CD8-positive, alpha-beta memory T cell (primary cell): Measurements from ENCODE around the gene WNT11. TPM values are rescaled to one million over a fixed set of nuclear protein-coding genes. Genes with fewer than 3 reads are reported as not detected.

Source experiments
- CTCF ChIA-PET: fragments of 350-600 bp; sonication (Branson Sonifier 250); formaldehyde crosslinking; loops from one replicate; lab custom pipeline; 2021; ENCODE audit warnings: antibody characterized with exemption; lab: Charles Lee
- POLR2A ChIA-PET: fragments of 350-600 bp; sonication (Branson Sonifier 250); formaldehyde crosslinking; loops from one replicate; lab custom pipeline; 2021; ENCODE audit warnings: antibody characterized with exemption; lab: Charles Lee
- DNase-seq, 5 donors: peaks; one replicate each; pipeline versions ENCODE4 v3.0.0 to v3.0.0-alpha.2; 2020 to 2022; ENCODE audit warnings: mixed read lengths in 1 of 5
- H3K27ac ChIP-seq: one replicate; pipeline ENCODE4 v1.7.0; 2013; ENCODE audit warnings: low read depth, mild to moderate bottlenecking, low read length, moderate library complexity
- H3K27me3 ChIP-seq: 2 replicates; pipeline ENCODE4 v1.7.0; 2013; ENCODE audit warnings: low read length, mild to moderate bottlenecking; ENCODE audit not compliant: insufficient read depth, poor library complexity, severe bottlenecking
- H3K36me3 ChIP-seq: 2 replicates; pipeline ENCODE4 v1.7.0; 2013; ENCODE audit warnings: mild to moderate bottlenecking, low read length, moderate library complexity; ENCODE audit not compliant: insufficient read depth
- H3K4me1 ChIP-seq: 2 replicates; pipeline ENCODE4 v1.7.0; 2013; ENCODE audit warnings: mild to moderate bottlenecking, low read length, moderate library complexity; ENCODE audit not compliant: insufficient read depth
- H3K4me3 ChIP-seq: 2 replicates; pipeline ENCODE4 v1.7.0; 2013; ENCODE audit warnings: mild to moderate bottlenecking, low read length
- H3K9me3 ChIP-seq: 2 replicates; pipeline ENCODE4 v1.7.0; 2013; ENCODE audit warnings: mild to moderate bottlenecking, low read length
- H3K27ac Mint-ChIP-seq, 8 donors: one replicate each; pipeline ENCODE4 v1.8.0; 2020 to 2021; ENCODE audit warnings: mixed read lengths in 8 of 8, mild to moderate bottlenecking in 6 of 8, inconsistent platforms in 3 of 8, moderate library complexity in 3 of 8
- H3K27me3 Mint-ChIP-seq, 2 donors: one replicate each; pipeline ENCODE4 v1.8.0; 2020 to 2021; ENCODE audit warnings: mixed read lengths in 2 of 2, mild to moderate bottlenecking in 1 of 2, moderate library complexity in 1 of 2
- H3K36me3 Mint-ChIP-seq, 3 donors: one replicate each; pipeline ENCODE4 v1.8.0; 2020 to 2021; ENCODE audit warnings: mixed read lengths in 3 of 3, inconsistent platforms in 1 of 3, mild to moderate bottlenecking in 1 of 3
- H3K4me1 Mint-ChIP-seq, 3 donors: one replicate each; pipeline ENCODE4 v1.8.0; 2020 to 2021; ENCODE audit warnings: mixed read lengths in 3 of 3, inconsistent platforms in 1 of 3, mild to moderate bottlenecking in 1 of 3
- H3K4me3 Mint-ChIP-seq, 7 donors: one replicate each; pipeline ENCODE4 v1.8.0; 2020 to 2021; ENCODE audit warnings: mixed read lengths in 7 of 7, mild to moderate bottlenecking in 6 of 7, moderate library complexity in 4 of 7, inconsistent platforms in 2 of 7
- H3K9me3 Mint-ChIP-seq, 5 donors: one replicate each; pipeline ENCODE4 v1.8.0; 2020 to 2022; ENCODE audit warnings: mixed read lengths in 5 of 5, mild to moderate bottlenecking in 3 of 5, moderate library complexity in 2 of 5, inconsistent platforms in 1 of 5
- polyA plus RNA-seq: library from polyadenylated mRNA; unstranded; fragments of 300-500 nt; fragmentation: Illumina TruSeq; gene quantifications from one replicate; pipeline ENCODE4 v1.2.3, GENCODE V29; 2021
- total RNA-seq, 2 experiments: library from RNA; stranded (reverse); gene quantifications; one replicate each; pipeline ENCODE4 v1.2.3, GENCODE V29; 2021

WNT11 gene
- under 1 TPM in 1 of 2 experiments, not detected in 1; 0.28 TPM for total RNA-seq
- 1.2 TPM for polyA plus RNA-seq

- peaks cover 23% of the 10 kb centered on the region for H3K4me1 ChIP-seq
- peak within 1 kb of the TSS; percentile 94 for H3K4me3 ChIP-seq
- peak; percentile 11 to 60 (median 32) for DNase-seq
- ChIA-PET CTCF (interaction anchor here (0.6 to 8.9 kb wide), 22 partner anchors 9 to 515 kb away, joined by 3 to 303 read pairs (median 12); partner anchors contain the start of gene EMSY), POLR2A (interaction anchor here (4.7 kb wide), 1 partner anchor 28 kb away, joined by 39 read pairs; no protein-coding TSS in a partner anchor)
- no peaks in the 10 kb centered on the region for H3K9me3 ChIP-seq
- Mint-ChIP-seq H3K27ac (peak within 1 kb of the TSS in 6 of 8 donors; percentile 46 to 82 (median 70)), H3K4me3 (peak within 1 kb of the TSS; percentile 81 to 93 (median 87)), H3K9me3 (no peaks in the 10 kb centered on the region), H3K4me1 (peaks cover 13 to 34% (median 16%) of the 10 kb centered on the region in 3 donors), H3K27me3 (peaks cover 28 to 35% of the 10 kb centered on the region in 2 donors), H3K36me3 (no peaks in the 10 kb centered on the region)
- no peak within 1 kb of the TSS for H3K27ac ChIP-seq
- H3K36me3 ChIP-seq, result no peaks in the 10 kb centered on the region
- peaks cover 44% of the 10 kb centered on the region for H3K27me3 ChIP-seq
These were observed at the start of gene WNT11 for GRCh38 chr11:76206327-76207081. TSS of gene WNT11 (minus strand) at chr11:76206502. CDS start at chr11:76206407, 95 bp downstream.

- POLR2A ChIA-PET, result interaction anchor here (1.2 kb wide), 1 partner anchor 43 kb away, joined by 3 read pairs; no protein-coding TSS in a partner anchor
- no peak overlapping the region for H3K27ac Mint-ChIP-seq
- no peaks in the 10 kb centered on the region for H3K4me1 Mint-ChIP-seq
- no peaks in the 10 kb centered on the region for H3K36me3 ChIP-seq
- H3K27me3 Mint-ChIP-seq, result peaks cover 4 to 20% of the 10 kb centered on the region in 2 donors
- CTCF ChIA-PET, result interaction anchor here (2.0 to 2.7 kb wide), 2 partner anchors 45 to 65 kb away, joined by 8 to 11 read pairs; no protein-coding TSS in a partner anchor
- DNase-seq, result no peak
- H3K27me3 ChIP-seq, result no peaks in the 10 kb centered on the region
- no peak overlapping the region for H3K27ac ChIP-seq
- H3K4me1 ChIP-seq, result no peaks in the 10 kb centered on the region
- no peaks in the 10 kb centered on the region for H3K9me3 ChIP-seq
- no peak overlapping the region for H3K4me3 ChIP-seq
- no peaks in the 10 kb centered on the region for H3K9me3 Mint-ChIP-seq
- H3K36me3 Mint-ChIP-seq, result no peaks in the 10 kb centered on the region
- no peak overlapping the region for H3K4me3 Mint-ChIP-seq
These were observed 47.1 kb upstream of the WNT11 start for GRCh38 chr11:76253416-76253815.

- ChIA-PET CTCF (interaction anchor here (2.0 kb wide), 1 partner anchor 44 kb away, joined by 11 read pairs; no protein-coding TSS in a partner anchor), POLR2A (no interaction called here)
- Mint-ChIP-seq H3K9me3 (no peaks in the 10 kb centered on the region), H3K36me3 (no peaks in the 10 kb centered on the region), H3K4me1 (no peaks in the 10 kb centered on the region), H3K27me3 (peaks cover 4 to 20% of the 10 kb centered on the region in 2 donors), H3K4me3 (no peak overlapping the region), H3K27ac (no peak overlapping the region)
- Histone ChIP-seq H3K4me1 (no peaks in the 10 kb centered on the region), H3K9me3 (no peaks in the 10 kb centered on the region), H3K27ac (no peak overlapping the region), H3K36me3 (no peaks in the 10 kb centered on the region), H3K27me3 (no peaks in the 10 kb centered on the region), H3K4me3 (no peak overlapping the region)
- no peak for DNase-seq
These were observed 46.3 kb upstream of the WNT11 start for GRCh38 chr11:76252631-76253070.

- DNase-seq, result no peak
- Histone ChIP-seq H3K4me1 (no peaks in the 10 kb centered on the region), H3K36me3 (no peaks in the 10 kb centered on the region), H3K9me3 (no peaks in the 10 kb centered on the region), H3K4me3 (no peak overlapping the region), H3K27ac (no peak overlapping the region), H3K27me3 (no peaks in the 10 kb centered on the region)
- ChIA-PET CTCF (interaction anchor here (1.4 kb wide), 1 partner anchor 44 kb away, joined by 5 read pairs; no protein-coding TSS in a partner anchor), POLR2A (no interaction called here)
- Mint-ChIP-seq H3K27me3 (peaks cover 4 to 20% of the 10 kb centered on the region in 2 donors), H3K4me3 (no peak overlapping the region), H3K4me1 (no peaks in the 10 kb centered on the region), H3K27ac (no peak overlapping the region), H3K36me3 (no peaks in the 10 kb centered on the region), H3K9me3 (no peaks in the 10 kb centered on the region)
These were observed 45.3 kb upstream of the WNT11 start for GRCh38 chr11:76251576-76251975.

GRCh38 chr11:76251226-76251575 lies 44.9 kb upstream of the WNT11 start:
- no peaks in the 10 kb centered on the region for H3K27me3 ChIP-seq
- ChIA-PET CTCF (interaction anchor here (1.4 kb wide), 1 partner anchor 43 kb away, joined by 5 read pairs; no protein-coding TSS in a partner anchor), POLR2A (no interaction called here)
- no peaks in the 10 kb centered on the region for H3K36me3 ChIP-seq
- peak overlapping the region in 1 of 8 donors; percentile 8 for H3K27ac Mint-ChIP-seq
- no peak overlapping the region for H3K27ac ChIP-seq
- H3K4me1 ChIP-seq, result no peaks in the 10 kb centered on the region
- no peaks in the 10 kb centered on the region for H3K9me3 ChIP-seq
- H3K27me3 Mint-ChIP-seq, result peaks cover 4 to 20% of the 10 kb centered on the region in 2 donors
- H3K9me3 Mint-ChIP-seq, result no peaks in the 10 kb centered on the region
- H3K4me3 ChIP-seq, result no peak overlapping the region
- H3K4me1 Mint-ChIP-seq, result no peaks in the 10 kb centered on the region
- H3K36me3 Mint-ChIP-seq, result no peaks in the 10 kb centered on the region
- no peak overlapping the region for H3K4me3 Mint-ChIP-seq
- no peak for DNase-seq

GRCh38 chr11:76250520-76251225 lies 44.4 kb upstream of the WNT11 start:
- no peak overlapping the region for H3K4me3 ChIP-seq
- Mint-ChIP-seq H3K9me3 (no peaks in the 10 kb centered on the region), H3K27ac (no peak overlapping the region), H3K27me3 (peaks cover 4 to 20% of the 10 kb centered on the region in 2 donors), H3K4me1 (no peaks in the 10 kb centered on the region), H3K36me3 (no peaks in the 10 kb centered on the region), H3K4me3 (no peak overlapping the region)
- H3K27ac ChIP-seq, result no peak overlapping the region
- DNase-seq, result no peak
- POLR2A ChIA-PET, result no interaction called here
- H3K27me3 ChIP-seq, result no peaks in the 10 kb centered on the region
- H3K4me1 ChIP-seq, result no peaks in the 10 kb centered on the region
- no peaks in the 10 kb centered on the region for H3K36me3 ChIP-seq
- CTCF ChIA-PET, result interaction anchor here (1.4 kb wide), 1 partner anchor 43 kb away, joined by 5 read pairs; no protein-coding TSS in a partner anchor
- H3K9me3 ChIP-seq, result no peaks in the 10 kb centered on the region

- DNase-seq, result no peak
- H3K36me3 ChIP-seq, result no peaks in the 10 kb centered on the region
- H3K27ac Mint-ChIP-seq, result no peak overlapping the region
- H3K4me1 Mint-ChIP-seq, result no peaks in the 10 kb centered on the region
- no peaks in the 10 kb centered on the region for H3K9me3 Mint-ChIP-seq
- H3K4me1 ChIP-seq, result no peaks in the 10 kb centered on the region
- H3K9me3 ChIP-seq, result no peaks in the 10 kb centered on the region
- POLR2A ChIA-PET, result no interaction called here
- H3K27me3 Mint-ChIP-seq, result peaks cover 8 to 20% of the 10 kb centered on the region in 2 donors
- H3K36me3 Mint-ChIP-seq, result no peaks in the 10 kb centered on the region
- H3K27ac ChIP-seq, result no peak overlapping the region
- CTCF ChIA-PET, result interaction anchor here (4.2 kb wide), 1 partner anchor 41 kb away, joined by 17 read pairs; no protein-coding TSS in a partner anchor
- no peak overlapping the region for H3K4me3 ChIP-seq
- no peaks in the 10 kb centered on the region for H3K27me3 ChIP-seq
- no peak overlapping the region for H3K4me3 Mint-ChIP-seq
These were observed 43.0 kb upstream of the WNT11 start for GRCh38 chr11:76249195-76249741.
